HepG2 (cell line): ENCODE measurements around the gene GATC. TPM values are rescaled to one million over a fixed set of nuclear protein-coding genes. Genes with fewer than 3 reads are reported as not detected.

Experiments
- ATF4 ChIP-seq, 2 experiments: fragments of 450-650 bp in 1 of 2; sonication (generic) in 1 of 2; formaldehyde crosslinking; IDR thresholded peaks; 2 replicates each; pipeline versions ENCODE4 v1.5.0 to v1.8.0; 2020 to 2022; ENCODE audit warnings: mild to moderate bottlenecking in 1 of 2, missing genetic modification reagents in 1 of 2
- CREB3 ChIP-seq: sonication (generic); formaldehyde crosslinking; IDR thresholded peaks from 2 replicates; pipeline ENCODE4 v1.5.0; 2020; ENCODE audit warnings: missing genetic modification reagents
- GABPA ChIP-seq, 2 experiments: IDR thresholded peaks; 2 replicates each; pipeline ENCODE4 v1.6.1; 2011 to 2016; ENCODE audit warnings: low read depth in 2 of 2, low read length in 1 of 2, missing biosample characterization in 1 of 2, missing genetic modification characterization in 1 of 2
- KDM5A ChIP-seq: fragments of 200-600 bp; sonication (generic); IDR thresholded peaks from 2 replicates; pipeline ENCODE4 v1.7.0; 2018; ENCODE audit warnings: antibody characterized with exemption, mild to moderate bottlenecking, low read length, borderline replicate concordance
- POLR2G ChIP-seq: fragments of 200-400 bp; formaldehyde crosslinking; IDR thresholded peaks from 2 replicates; pipeline ENCODE4 v1.6.1; 2018; ENCODE audit warnings: mild to moderate bottlenecking, low read depth, low read length, moderate library complexity
- SIN3A ChIP-seq: IDR thresholded peaks from 2 replicates; pipeline ENCODE4 v1.6.1; 2011; ENCODE audit warnings: low read depth, mild to moderate bottlenecking, control low read depth, low read length, borderline replicate concordance
- SYNCRIP ChIP-seq: fragments of 200-400 bp; formaldehyde crosslinking; IDR thresholded peaks from 2 replicates; pipeline ENCODE4 v1.6.1; 2018; ENCODE audit warnings: mild to moderate bottlenecking, low read depth, low read length; ENCODE audit not compliant: insufficient read depth
- TEAD2 ChIP-seq: sonication (generic); formaldehyde crosslinking; IDR thresholded peaks from 2 replicates; pipeline ENCODE4 v1.9.0; 2021; ENCODE audit warnings: missing genetic modification reagents
- YY1 ChIP-seq: IDR thresholded peaks from 2 replicates; pipeline ENCODE4 v1.6.1; 2011; ENCODE audit warnings: low read length, low read depth, moderate library complexity, mild to moderate bottlenecking; ENCODE audit not compliant: insufficient read depth, insufficient replicate concordance
- ZBTB1 ChIP-seq: sonication (generic); formaldehyde crosslinking; IDR thresholded peaks from 2 replicates; pipeline ENCODE4 v1.4.0; 2020; ENCODE audit warnings: missing genetic modification reagents, borderline replicate concordance
- ZIK1 ChIP-seq: sonication (generic); formaldehyde crosslinking; IDR thresholded peaks from 2 replicates; pipeline ENCODE4 v1.5.0; 2020; ENCODE audit warnings: mild to moderate bottlenecking, low read depth, missing genetic modification reagents, borderline replicate concordance
- ZKSCAN1 ChIP-seq: fragments of 150-350 bp; IDR thresholded peaks from 2 replicates; pipeline ENCODE4 v1.6.1; 2014; ENCODE audit warnings: low read length
- ZNF205 ChIP-seq: IDR thresholded peaks from 2 replicates; pipeline ENCODE4 v1.6.1; 2018; ENCODE audit warnings: missing biosample characterization, missing genetic modification reagents
- ZNF331 ChIP-seq: sonication (generic); formaldehyde crosslinking; IDR thresholded peaks from 2 replicates; pipeline ENCODE4 v1.4.0; 2020; ENCODE audit warnings: missing genetic modification reagents
- ZNF558 ChIP-seq: sonication (generic); formaldehyde crosslinking; IDR thresholded peaks from 2 replicates; pipeline ENCODE4 v1.9.0; 2022; ENCODE audit warnings: mild to moderate bottlenecking, missing genetic modification reagents, borderline replicate concordance
- ZNF574 ChIP-seq: sonication (generic); formaldehyde crosslinking; IDR thresholded peaks from 2 replicates; pipeline ENCODE4 v1.4.0; 2020; ENCODE audit warnings: missing genetic modification reagents
- polyA plus RNA-seq, 8 experiments: library from polyadenylated mRNA; depleted of rRNA in 3 of 8; stranded (reverse) in 7 of 8; unstranded in 1 of 8; fragments of >200 nt; fragmentation: Illumina TruSeq in 4 of 8; extraction: Trizol in 4 of 8; gene quantifications; 2 replicates each; pipeline versions ENCODE4 v1.2.1 to v1.2.3, GENCODE V29; 2011 to 2016; ENCODE audit warnings: low read depth in 4 of 8, missing spikeins in 1 of 8, mixed read lengths in 1 of 8; ENCODE audit not compliant: insufficient read depth in 1 of 8
- total RNA-seq, 5 experiments: library from RNA; depleted of rRNA; stranded (reverse); fragments of >200 nt; fragmentation: Illumina TruSeq; extraction: Trizol; gene quantifications; 2 replicates each; pipeline ENCODE4 v1.2.3, GENCODE V29; 2016; ENCODE audit warnings: low read depth in 1 of 5
- TF ChIP-seq, protein P1 (sequence below), 2 experiments: sonication (generic) in 1 of 2; formaldehyde crosslinking in 1 of 2; IDR thresholded peaks; 2 replicates each; pipeline versions ENCODE4 v1.4.0 to v1.6.1; 2018 to 2020; ENCODE audit warnings: missing genetic modification reagents in 2 of 2, borderline replicate concordance in 1 of 2, low read depth in 1 of 2, mild to moderate bottlenecking in 1 of 2, missing biosample characterization in 1 of 2
- TF ChIP-seq, protein P2 (sequence below): sonication (generic); formaldehyde crosslinking; IDR thresholded peaks from 2 replicates; pipeline ENCODE4 v1.5.0; 2020; ENCODE audit warnings: mild to moderate bottlenecking, missing genetic modification reagents, moderate library complexity

GATC gene
- total and polyA plus RNA-seq, 2 of the 13 experiments (the other 11 are each of a cell fraction or from before 2014, with no cell fraction given): 17.7 to 29.7 TPM

- TF ChIP-seq CREB3 (CRISPR knock-in tag) (peak; percentile 24; the same call in 1 of the 2 replicates), ZNF558 (CRISPR knock-in tag) (peak; percentile 19; the same call in 1 of the 2 replicates), ZKSCAN1 (no peak), ZIK1 (CRISPR knock-in tag) (0 out of 2 replicates have a peak, but pooled peaks have one; percentile 23), ZBTB1 (CRISPR knock-in tag) (no peak), SYNCRIP (no peak), KDM5A (peak; percentile 45; the same call in 1 of the 2 replicates), SIN3A (0 out of 2 replicates have a peak, but pooled peaks have one; percentile 34), ZNF574 (CRISPR knock-in tag) (no peak), YY1 (no peak), ZNF205 (CRISPR knock-in tag) (no peak), ATF4 (CRISPR knock-in tag; IDR thresholded peaks at IDR 0.05) (no peak), GABPA (IDR thresholded peaks at IDR 0.05; ENCODE audit: low read depth, low read length) (no peak), GABPA (CRISPR knock-in tag; IDR thresholded peaks at IDR 0.05; ENCODE audit: low read depth) (no peak), TEAD2 (CRISPR knock-in tag) (no peak), POLR2G (no peak), ZNF331 (no peak)
- TF ChIP-seq, protein P1, sequence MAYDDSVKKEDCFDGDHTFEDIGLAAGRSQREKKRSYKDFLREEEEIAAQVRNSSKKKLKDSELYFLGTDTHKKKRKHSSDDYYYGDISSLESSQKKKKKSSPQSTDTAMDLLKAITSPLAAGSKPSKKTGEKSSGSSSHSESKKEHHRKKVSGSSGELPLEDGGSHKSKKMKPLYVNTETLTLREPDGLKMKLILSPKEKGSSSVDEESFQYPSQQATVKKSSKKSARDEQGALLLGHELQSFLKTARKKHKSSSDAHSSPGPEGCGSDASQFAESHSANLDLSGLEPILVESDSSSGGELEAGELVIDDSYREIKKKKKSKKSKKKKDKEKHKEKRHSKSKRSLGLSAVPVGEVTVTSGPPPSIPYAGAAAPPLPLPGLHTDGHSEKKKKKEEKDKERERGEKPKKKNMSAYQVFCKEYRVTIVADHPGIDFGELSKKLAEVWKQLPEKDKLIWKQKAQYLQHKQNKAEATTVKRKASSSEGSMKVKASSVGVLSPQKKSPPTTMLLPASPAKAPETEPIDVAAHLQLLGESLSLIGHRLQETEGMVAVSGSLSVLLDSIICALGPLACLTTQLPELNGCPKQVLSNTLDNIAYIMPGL (CRISPR knock-in tag; IDR thresholded peaks at IDR 0.05; ENCODE audit: borderline replicate concordance in 1 of 2, low read depth in 1 of 2): 0 out of 4 replicates have a peak, but pooled peaks of 1 of the 2 experiments have one; percentile 4
- TF ChIP-seq, protein P2, sequence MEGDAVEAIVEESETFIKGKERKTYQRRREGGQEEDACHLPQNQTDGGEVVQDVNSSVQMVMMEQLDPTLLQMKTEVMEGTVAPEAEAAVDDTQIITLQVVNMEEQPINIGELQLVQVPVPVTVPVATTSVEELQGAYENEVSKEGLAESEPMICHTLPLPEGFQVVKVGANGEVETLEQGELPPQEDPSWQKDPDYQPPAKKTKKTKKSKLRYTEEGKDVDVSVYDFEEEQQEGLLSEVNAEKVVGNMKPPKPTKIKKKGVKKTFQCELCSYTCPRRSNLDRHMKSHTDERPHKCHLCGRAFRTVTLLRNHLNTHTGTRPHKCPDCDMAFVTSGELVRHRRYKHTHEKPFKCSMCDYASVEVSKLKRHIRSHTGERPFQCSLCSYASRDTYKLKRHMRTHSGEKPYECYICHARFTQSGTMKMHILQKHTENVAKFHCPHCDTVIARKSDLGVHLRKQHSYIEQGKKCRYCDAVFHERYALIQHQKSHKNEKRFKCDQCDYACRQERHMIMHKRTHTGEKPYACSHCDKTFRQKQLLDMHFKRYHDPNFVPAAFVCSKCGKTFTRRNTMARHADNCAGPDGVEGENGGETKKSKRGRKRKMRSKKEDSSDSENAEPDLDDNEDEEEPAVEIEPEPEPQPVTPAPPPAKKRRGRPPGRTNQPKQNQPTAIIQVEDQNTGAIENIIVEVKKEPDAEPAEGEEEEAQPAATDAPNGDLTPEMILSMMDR (CRISPR knock-in tag): peak; percentile 42
Observed at GRCh38 chr12:120496413-120497340, 50.4 kb downstream of the GATC start (continued).
